ENCODE results near the gene SEC14L1. TPM values are rescaled to one million over a fixed set of nuclear protein-coding genes. Genes with fewer than 3 reads are reported as not detected.

The SEC14L1 gene
- total RNA-seq, 1 experiment from 2014 or later = 50.6 TPM

DNA sequence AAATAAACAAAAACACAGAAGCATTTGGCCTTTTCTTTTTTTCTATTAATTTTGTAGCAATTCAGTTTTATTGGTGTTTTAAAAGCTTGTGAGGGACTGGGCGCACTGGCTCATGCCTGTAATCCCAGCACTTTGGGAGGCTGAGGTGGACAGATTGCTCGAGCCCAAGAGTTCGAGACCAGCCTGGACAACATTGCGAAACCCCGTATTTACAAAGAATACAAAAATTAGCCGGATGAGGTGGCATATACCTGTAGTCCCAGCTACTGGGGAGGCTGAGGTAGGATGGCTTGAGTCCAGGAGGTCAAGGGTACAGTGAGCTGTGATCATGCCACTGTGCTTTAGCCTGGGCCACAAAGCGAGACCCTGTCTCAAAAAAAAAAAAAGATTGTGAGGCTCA lies 53.4 kb downstream of the SEC14L1 start:
- no TSS peak for BruUV-seq (replicated peaks)
- no peaks in the 10 kb centered on the region for H3K4me1 Mint-ChIP-seq (ENCODE audit: low read depth, unreplicated experiment)
- intact Hi-C loops (cut with micrococcal nuclease; ENCODE audit: unreplicated experiment) = no loop called here
- no peak overlapping the region for H3K27ac Mint-ChIP-seq (ENCODE audit: unreplicated experiment)
- TF ChIP-seq, protein P1, sequence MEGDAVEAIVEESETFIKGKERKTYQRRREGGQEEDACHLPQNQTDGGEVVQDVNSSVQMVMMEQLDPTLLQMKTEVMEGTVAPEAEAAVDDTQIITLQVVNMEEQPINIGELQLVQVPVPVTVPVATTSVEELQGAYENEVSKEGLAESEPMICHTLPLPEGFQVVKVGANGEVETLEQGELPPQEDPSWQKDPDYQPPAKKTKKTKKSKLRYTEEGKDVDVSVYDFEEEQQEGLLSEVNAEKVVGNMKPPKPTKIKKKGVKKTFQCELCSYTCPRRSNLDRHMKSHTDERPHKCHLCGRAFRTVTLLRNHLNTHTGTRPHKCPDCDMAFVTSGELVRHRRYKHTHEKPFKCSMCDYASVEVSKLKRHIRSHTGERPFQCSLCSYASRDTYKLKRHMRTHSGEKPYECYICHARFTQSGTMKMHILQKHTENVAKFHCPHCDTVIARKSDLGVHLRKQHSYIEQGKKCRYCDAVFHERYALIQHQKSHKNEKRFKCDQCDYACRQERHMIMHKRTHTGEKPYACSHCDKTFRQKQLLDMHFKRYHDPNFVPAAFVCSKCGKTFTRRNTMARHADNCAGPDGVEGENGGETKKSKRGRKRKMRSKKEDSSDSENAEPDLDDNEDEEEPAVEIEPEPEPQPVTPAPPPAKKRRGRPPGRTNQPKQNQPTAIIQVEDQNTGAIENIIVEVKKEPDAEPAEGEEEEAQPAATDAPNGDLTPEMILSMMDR (IDR thresholded peaks at IDR 0.05; ENCODE audit: unreplicated experiment) = no peak
- no peak overlapping the region for H3K4me3 Mint-ChIP-seq (ENCODE audit: low read depth, unreplicated experiment)
- no peak for DNase-seq
- no peaks in the 10 kb centered on the region for H3K27me3 Mint-ChIP-seq (ENCODE audit: unreplicated experiment)
- H3K9me3 Mint-ChIP-seq (ENCODE audit: low read depth, unreplicated experiment) = no peaks in the 10 kb centered on the region
- H3K36me3 Mint-ChIP-seq (ENCODE audit: insufficient read depth, unreplicated experiment) = peaks cover 40% of the 10 kb centered on the region
- CTCF ChIA-PET = interaction anchor here (0.7 kb wide), 1 partner anchor 18 kb away, joined by 3 read pairs; no protein-coding TSS in a partner anchor

DNA sequence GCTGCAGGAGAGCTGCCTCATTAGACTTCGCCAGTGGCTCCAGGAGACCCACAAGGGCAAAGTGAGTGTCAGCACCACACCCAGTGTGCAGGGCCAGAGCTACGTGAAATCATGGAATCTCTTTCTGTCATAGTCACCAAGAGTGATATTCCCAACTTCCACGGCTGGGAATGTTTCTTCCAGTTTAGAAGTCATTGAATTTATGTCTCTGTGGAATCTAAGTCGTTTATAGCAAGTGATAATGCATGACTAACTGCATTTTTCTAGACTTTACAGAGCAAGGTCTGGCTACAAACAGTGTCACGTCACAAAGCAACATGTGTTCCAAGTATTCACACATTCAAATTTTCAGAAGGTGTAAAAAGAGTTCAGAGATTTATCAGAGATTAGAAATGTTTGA lies 55.5 kb downstream of the SEC14L1 start:
- Mint-ChIP-seq H3K27ac (ENCODE audit: unreplicated experiment) (no peak overlapping the region), H3K4me3 (ENCODE audit: low read depth, unreplicated experiment) (no peak overlapping the region), H3K4me1 (ENCODE audit: low read depth, unreplicated experiment) (no peaks in the 10 kb centered on the region), H3K9me3 (ENCODE audit: low read depth, unreplicated experiment) (no peaks in the 10 kb centered on the region), H3K36me3 (ENCODE audit: insufficient read depth, unreplicated experiment) (peaks cover 33% of the 10 kb centered on the region), H3K27me3 (ENCODE audit: unreplicated experiment) (no peaks in the 10 kb centered on the region)
- no peak for DNase-seq
- intact Hi-C loops (cut with micrococcal nuclease; ENCODE audit: unreplicated experiment) = no loop called here
- TF ChIP-seq, protein P1 (IDR thresholded peaks at IDR 0.05; ENCODE audit: unreplicated experiment) = no peak
- CTCF ChIA-PET = no interaction called here
- BruUV-seq (replicated peaks) = no TSS peak

DNA sequence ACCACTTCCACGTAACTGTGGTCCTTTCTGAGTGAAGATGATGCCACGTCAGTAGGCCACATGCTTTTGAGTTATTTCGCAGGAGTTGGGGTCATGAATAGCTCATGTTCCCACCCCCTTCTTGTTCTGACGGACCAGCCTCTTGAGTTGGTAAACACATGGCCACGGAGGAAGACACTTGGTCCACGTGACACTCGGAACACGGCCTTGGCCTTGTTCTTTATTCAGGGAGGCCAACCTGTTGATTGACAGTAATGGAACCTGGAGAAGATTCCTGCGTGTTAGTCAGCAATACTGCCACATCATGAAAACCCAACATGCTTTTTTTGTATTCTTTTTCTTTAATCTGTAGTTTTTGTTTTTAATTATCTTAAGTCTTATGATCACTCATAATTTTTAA lies 56.3 kb downstream of the SEC14L1 start:
- TF ChIP-seq, protein P1 (IDR thresholded peaks at IDR 0.05; ENCODE audit: unreplicated experiment) = no peak
- Mint-ChIP-seq H3K36me3 (ENCODE audit: insufficient read depth, unreplicated experiment) (peaks cover 24% of the 10 kb centered on the region), H3K27ac (ENCODE audit: unreplicated experiment) (no peak overlapping the region), H3K4me1 (ENCODE audit: low read depth, unreplicated experiment) (no peaks in the 10 kb centered on the region), H3K9me3 (ENCODE audit: low read depth, unreplicated experiment) (no peaks in the 10 kb centered on the region), H3K4me3 (ENCODE audit: low read depth, unreplicated experiment) (no peak overlapping the region), H3K27me3 (ENCODE audit: unreplicated experiment) (no peaks in the 10 kb centered on the region)
- CTCF ChIA-PET = no interaction called here
- intact Hi-C loops (cut with micrococcal nuclease; ENCODE audit: unreplicated experiment) = no loop called here
- no peak for DNase-seq
- no TSS peak for BruUV-seq (replicated peaks)

DNA sequence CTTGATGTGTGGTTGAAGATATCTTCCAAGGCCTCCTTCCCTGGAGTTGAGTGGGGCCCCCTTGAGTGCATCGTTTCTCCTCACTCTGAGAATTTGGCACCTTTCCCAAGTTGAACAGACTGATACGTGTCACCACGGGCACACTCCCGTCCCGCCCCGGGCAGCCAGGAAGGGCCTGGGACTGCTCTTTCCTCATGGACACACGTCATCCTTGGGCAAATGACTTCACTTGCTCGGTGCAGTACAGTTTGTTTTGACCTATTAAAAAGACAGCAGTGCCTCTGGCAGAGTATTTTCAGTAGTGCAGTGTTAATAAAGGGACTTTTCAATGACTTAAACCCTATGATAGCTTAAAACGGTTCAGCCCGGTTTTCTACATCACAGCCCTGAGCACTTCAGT lies 59.9 kb downstream of the SEC14L1 start:
- H3K4me3 Mint-ChIP-seq (ENCODE audit: low read depth, unreplicated experiment) = no peak overlapping the region
- no peaks in the 10 kb centered on the region for H3K9me3 Mint-ChIP-seq (ENCODE audit: low read depth, unreplicated experiment)
- no peaks in the 10 kb centered on the region for H3K27me3 Mint-ChIP-seq (ENCODE audit: unreplicated experiment)
- CTCF ChIA-PET = no interaction called here
- no TSS peak for BruUV-seq (replicated peaks)
- no peaks in the 10 kb centered on the region for H3K4me1 Mint-ChIP-seq (ENCODE audit: low read depth, unreplicated experiment)
- intact Hi-C loops (cut with micrococcal nuclease; ENCODE audit: unreplicated experiment) = no loop called here
- no peak overlapping the region for H3K27ac Mint-ChIP-seq (ENCODE audit: unreplicated experiment)
- no peak for DNase-seq
- H3K36me3 Mint-ChIP-seq (ENCODE audit: insufficient read depth, unreplicated experiment) = peaks cover 31% of the 10 kb centered on the region
- TF ChIP-seq, protein P1 (IDR thresholded peaks at IDR 0.05; ENCODE audit: unreplicated experiment) = no peak
